Heart right ventricle (tissue), 16 donors: Measurements from ENCODE around the gene SMIM44. TPM values are rescaled to one million over a fixed set of nuclear protein-coding genes. Genes with fewer than 3 reads are reported as not detected.
"Not testable (repeated sequence)": the region's sequence is repeated elsewhere in the genome, so short reads cannot be mapped to it uniquely, and the experiment has no call there.

ENCODE experiments used
- ATAC-seq, 8 donors: fragments of 200-7000 bp; cut with Tn5 transposase; one replicate each; pipeline ENCODE4 v1.9.1; 2020; ENCODE audit warnings: mild to moderate bottlenecking in 8 of 8, moderate library complexity in 8 of 8, moderate number of reproducible peaks in 1 of 8
- DNase-seq, 2 donors: peaks; one replicate each; pipeline ENCODE4 v3.0.0-alpha.2; 2020
- H3K27ac ChIP-seq, 10 donors: fragments of 200-600 bp; sonication (generic) in 2 of 10; one replicate each; pipeline versions ENCODE4 v1.5.0 to v1.8.0; 2020 to 2022; ENCODE audit warnings: mild to moderate bottlenecking in 3 of 10
- H3K27me3 ChIP-seq, 7 donors: fragments of 200-600 bp; one replicate each; pipeline ENCODE4 v1.8.0; 2021 to 2022; ENCODE audit warnings: mild to moderate bottlenecking in 2 of 7
- H3K36me3 ChIP-seq, 9 donors: fragments of 200-600 bp; sonication (generic) in 1 of 9; one replicate each; pipeline versions ENCODE4 v1.5.0 to v1.8.0; 2020 to 2022; ENCODE audit warnings: mild to moderate bottlenecking in 2 of 9
- H3K4me1 ChIP-seq, 9 donors: fragments of 200-600 bp; sonication (generic) in 1 of 9; one replicate each; pipeline versions ENCODE4 v1.5.0 to v1.8.0; 2020 to 2022; ENCODE audit warnings: mild to moderate bottlenecking in 4 of 9
- H3K4me3 ChIP-seq, 10 donors: fragments of 200-600 bp; sonication (generic) in 2 of 10; one replicate each; pipeline versions ENCODE4 v1.5.0 to v1.8.0; 2020 to 2022; ENCODE audit warnings: mild to moderate bottlenecking in 7 of 10, moderate library complexity in 2 of 10
- H3K9me3 ChIP-seq, 11 donors: fragments of 200-600 bp in 10 of 11; sonication (generic) in 2 of 11; one replicate each; pipeline versions ENCODE4 v1.5.0 to v1.8.0; 2013 to 2022; ENCODE audit warnings: mild to moderate bottlenecking in 2 of 11, control low read depth in 1 of 11, moderate library complexity in 1 of 11
- WGBS, 2 donors: extraction: QIAGEN DNeasy Blood & Tissue Kit; methylation state at CpG; one replicate each; pipeline ENCODE4 v1.1.7; 2013; ENCODE audit warnings: inconsistent platforms in 1 of 2; 5-methylcytosine and 5-hydroxymethylcytosine counted together
- intact Hi-C, 10 donors: fragments of 100-400 bp; cut with DNase I; formaldehyde crosslinking; loops; one replicate each; pipeline versions ENCODE4 v1.11.1 to v1.14.2; 2022
- polyA plus RNA-seq, 2 donors: library from polyadenylated mRNA; stranded (reverse); fragments of 200-250 nt; gene quantifications; one replicate each; pipeline ENCODE4 v1.2.3, GENCODE V29; 2013
- total RNA-seq, 10 donors: library from RNA; stranded (reverse); fragmentation: NEBNext Ultra II Directional in 3 of 10; extraction: Animal tissue kit (Norgen Biotek cat#: 25700) in 3 of 10; gene quantifications; one replicate each; pipeline versions ENCODE4 v1.2.1 to v1.2.4, GENCODE V29; 2021 to 2023
- TF ChIP-seq, protein P1 (sequence below), 9 donors: fragments of 200-600 bp; sonication (generic) in 2 of 9; IDR thresholded peaks; one replicate each; pipeline versions ENCODE4 v1.5.0 to v1.8.0; 2021 to 2022; ENCODE audit warnings: antibody characterized with exemption in 9 of 9, mild to moderate bottlenecking in 5 of 9, moderate library complexity in 1 of 9
- donor health status: Arrhythmogenic right ventricular cardiomyopathy.
- donor health status: ischemic (EF 13 %, LVEDD 7.1; RV severe dilation, severe dysfunction).
- donor health status: healthy with polysubstance abuse.
- donor health status: DM: no; HTN: yes; CAD: no.
- donor health status: DM: no; HTN: no; CAD: no.
- donor health status: ischemic (EF 25% LVEDD 6.9; RV normal size, moderate dysfunction).
- donor health status: ischemic (EF 25% LVEDD 5.7; RV mildly dilated, moderate dysfunction).
- donor health status: healthy.
- donor health status: DM: yes; HTN: yes; CAD: no.
- donor health status: Ischemic cardiomyopathy.
- donor health status: ischemic (EF 35%, LVEDD 5.7; RV mildly dilated, moderate dysfunction).
- donor health status: nonischemic (EF 11% LVEDD 7.7; RV severe dilation, severe dysfunction).
- donor health status: DM: yes; HTN: yes; CAD: no.
- donor health status: PGD.
- donor health status: ischemic (EF 29% LVEDD 5.4; RV normal size, mild dysfunction).
- donor health status: nonischemic (EF 23%, LVEDD 6.1; RV moderate dilation, normal function).

The SMIM44 gene
- total and polyA plus RNA-seq, 12 donors, result not detected

GRCh38 chr19:3455960-3456601, 27.2 kb downstream of the SMIM44 start:
- WGBS, 2 donors, result 88 to 89% methylated on average over 36 to 37 of the region's 37 CpGs
- H3K36me3 ChIP-seq, result peaks cover 4 to 84% (median 43%) of the 10 kb centered on the region in 9 donors
- peak overlapping the region in 3 of 10 donors; percentile 85 to 96 (median 87) for H3K27ac ChIP-seq
- intact Hi-C loops, result no loop called here
- TF ChIP-seq, protein P1, sequence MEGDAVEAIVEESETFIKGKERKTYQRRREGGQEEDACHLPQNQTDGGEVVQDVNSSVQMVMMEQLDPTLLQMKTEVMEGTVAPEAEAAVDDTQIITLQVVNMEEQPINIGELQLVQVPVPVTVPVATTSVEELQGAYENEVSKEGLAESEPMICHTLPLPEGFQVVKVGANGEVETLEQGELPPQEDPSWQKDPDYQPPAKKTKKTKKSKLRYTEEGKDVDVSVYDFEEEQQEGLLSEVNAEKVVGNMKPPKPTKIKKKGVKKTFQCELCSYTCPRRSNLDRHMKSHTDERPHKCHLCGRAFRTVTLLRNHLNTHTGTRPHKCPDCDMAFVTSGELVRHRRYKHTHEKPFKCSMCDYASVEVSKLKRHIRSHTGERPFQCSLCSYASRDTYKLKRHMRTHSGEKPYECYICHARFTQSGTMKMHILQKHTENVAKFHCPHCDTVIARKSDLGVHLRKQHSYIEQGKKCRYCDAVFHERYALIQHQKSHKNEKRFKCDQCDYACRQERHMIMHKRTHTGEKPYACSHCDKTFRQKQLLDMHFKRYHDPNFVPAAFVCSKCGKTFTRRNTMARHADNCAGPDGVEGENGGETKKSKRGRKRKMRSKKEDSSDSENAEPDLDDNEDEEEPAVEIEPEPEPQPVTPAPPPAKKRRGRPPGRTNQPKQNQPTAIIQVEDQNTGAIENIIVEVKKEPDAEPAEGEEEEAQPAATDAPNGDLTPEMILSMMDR (IDR thresholded peaks at IDR 0.05), result no peak
- DNase-seq (no peak), ATAC-seq (no peak)
- peaks cover 33 to 53% (median 43%) of the 10 kb centered on the region in 9 donors for H3K4me1 ChIP-seq
- H3K9me3 ChIP-seq, result no peaks in the 10 kb centered on the region
- no peaks in the 10 kb centered on the region for H3K27me3 ChIP-seq
- H3K4me3 ChIP-seq, result no peak overlapping the region

DNA sequence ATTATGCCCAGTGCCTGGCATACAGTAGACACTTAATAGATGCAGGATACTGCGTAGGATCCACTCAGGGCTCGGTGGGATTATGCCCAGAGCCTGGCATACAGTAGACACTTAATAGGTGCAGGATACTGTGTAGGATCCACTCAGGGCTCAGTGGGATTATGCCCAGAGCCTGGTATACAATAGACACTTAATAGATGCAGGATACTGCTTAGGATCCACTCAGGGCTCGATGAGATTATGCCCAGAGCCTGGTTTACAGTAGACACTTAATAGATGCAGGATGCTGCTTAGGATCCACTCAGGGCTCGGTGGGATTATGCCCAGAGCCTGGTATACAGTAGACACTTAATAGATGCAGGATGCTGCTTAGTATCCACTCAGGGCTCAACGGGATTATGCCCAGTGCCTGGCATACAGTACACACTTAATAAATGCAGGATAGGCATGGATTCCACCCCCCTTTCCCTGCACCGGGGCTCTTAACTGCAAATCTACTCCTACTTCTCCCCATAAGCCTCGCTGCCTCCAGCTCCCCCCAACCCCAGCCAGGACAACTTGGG, 27.8 kb downstream of the SMIM44 start:
- Histone ChIP-seq H3K4me1 (peaks cover 34 to 54% (median 49%) of the 10 kb centered on the region in 9 donors), H3K4me3 (no peak overlapping the region), H3K27me3 (no peaks in the 10 kb centered on the region), H3K27ac (no peak overlapping the region), H3K9me3 (no peaks in the 10 kb centered on the region), H3K36me3 (peaks cover 4 to 84% (median 48%) of the 10 kb centered on the region in 9 donors)
- DNase-seq, result no peak
- TF ChIP-seq, protein P1 (IDR thresholded peaks at IDR 0.05), result no peak
- ATAC-seq, result no peak
- 91 to 93% methylated on average over 7 of the region's 7 CpGs for WGBS, 2 donors
- intact Hi-C loops, result no loop called here

GRCh38 chr19:3454656-3455392, 28.4 kb downstream of the SMIM44 start:
- H3K9me3 ChIP-seq, result no peaks in the 10 kb centered on the region
- ATAC-seq (no peak), DNase-seq (no peak)
- TF ChIP-seq, protein P1 (IDR thresholded peaks at IDR 0.05), result no peak
- no peaks in the 10 kb centered on the region for H3K27me3 ChIP-seq
- peaks cover 30 to 49% (median 43%) of the 10 kb centered on the region in 9 donors for H3K4me1 ChIP-seq
- intact Hi-C loops, result no loop called here
- H3K27ac ChIP-seq, result no peak overlapping the region
- WGBS, 2 donors, result 96% methylated on average over 15 of the region's 15 CpGs
- peaks cover 4 to 84% (median 48%) of the 10 kb centered on the region in 9 donors for H3K36me3 ChIP-seq
- no peak overlapping the region for H3K4me3 ChIP-seq

GRCh38 chr19:3453840-3454239, 29.4 kb downstream of the SMIM44 start:
- peaks cover 21 to 39% (median 33%) of the 10 kb centered on the region in 9 donors for H3K4me1 ChIP-seq
- TF ChIP-seq, protein P1 (IDR thresholded peaks at IDR 0.05), result no peak

GRCh38 chr19:3452942-3453214, 30.4 kb downstream of the SMIM44 start:
- WGBS, 2 donors, result 96% methylated on average over 10 of the region's 10 CpGs
- peak overlapping the region in 3 of 10 donors; percentile 80 to 87 (median 82) for H3K27ac ChIP-seq
- H3K4me1 ChIP-seq, result peaks cover 12 to 29% (median 24%) of the 10 kb centered on the region in 9 donors
- H3K4me3 ChIP-seq, intact Hi-C loops, ATAC-seq, H3K9me3 ChIP-seq, H3K27me3 ChIP-seq, DNase-seq: not testable (repeated sequence)
- H3K36me3 ChIP-seq, result peaks cover 4 to 97% (median 58%) of the 10 kb centered on the region in 9 donors

More at GRCh38 chr19:3453840-3454239, 29.4 kb downstream of the SMIM44 start:
- intact Hi-C loops, result no loop called here
- ATAC-seq (no peak), DNase-seq (no peak)
- H3K27ac ChIP-seq, result peak overlapping the region in 5 of 10 donors; percentile 22 to 47 (median 31)
- H3K4me3 ChIP-seq, result no peak overlapping the region
- no peaks in the 10 kb centered on the region for H3K9me3 ChIP-seq
- no peaks in the 10 kb centered on the region for H3K27me3 ChIP-seq
- peaks cover 4 to 92% (median 54%) of the 10 kb centered on the region in 9 donors for H3K36me3 ChIP-seq
- WGBS, 2 donors, result 90 to 91% methylated on average over 25 of the region's 25 CpGs
